GM13977 (cell line): ENCODE results near the gene FARP1.

ENCODE experiments used
- DNase-seq: peaks from one replicate; pipeline ENCODE4 v3.0.0; 2012; ENCODE audit warnings: low spot score
- CTCF ChIP-seq: IDR thresholded peaks from 2 replicates; pipeline ENCODE4 v1.5.1; 2012; ENCODE audit warnings: mild to moderate bottlenecking, control low read depth; ENCODE audit not compliant: insufficient read depth; ENCODE audit errors: extremely low read depth, missing control alignments
- in situ Hi-C: fragments of 300-500 bp; cut with MboI; formaldehyde crosslinking; loops from one replicate; pipeline ENCODE4 v1.12.0; 2022; ENCODE audit warnings: low sequenced_read_pairs, low pct_unique_long_range_greater_than_20kb, mixed read lengths, inconsistent platforms; ENCODE audit not compliant: unreplicated experiment

FARP1 gene

GRCh38 chr13:98278068-98278724 lies 135.3 kb downstream of the FARP1 start:
- TF ChIP-seq CTCF: no peak
- in situ Hi-C loops: no loop called here
- no peak for DNase-seq

GRCh38 chr13:98279473-98280175 lies 136.7 kb downstream of the FARP1 start:
- in situ Hi-C loops: no loop called here
- DNase-seq: no peak
- TF ChIP-seq CTCF: no peak

- no peak for TF ChIP-seq CTCF
- in situ Hi-C loops: no loop called here
- no peak for DNase-seq
Observed at GRCh38 chr13:98280176-98280510, 137.2 kb downstream of the FARP1 start.

GRCh38 chr13:98284679-98285078 lies 141.8 kb downstream of the FARP1 start:
- no peak for TF ChIP-seq CTCF
- in situ Hi-C loops: no loop called here
- DNase-seq: no peak

GRCh38 chr13:98285317-98285716 lies 142.4 kb downstream of the FARP1 start:
- TF ChIP-seq CTCF: no peak
- in situ Hi-C loops: no loop called here
- DNase-seq: no peak

GRCh38 chr13:98285852-98286594 lies 143.1 kb downstream of the FARP1 start:
- TF ChIP-seq CTCF: no peak
- no peak for DNase-seq
- in situ Hi-C loops: no loop called here
